Neural crest cell (in vitro differentiated cells): ENCODE measurements around the gene MRPS12. TPM values are rescaled to one million over a fixed set of nuclear protein-coding genes. Genes with fewer than 3 reads are reported as not detected.

ENCODE experiments used
- DNase-seq: peaks from one replicate; pipeline ENCODE4 v3.0.0; 2021; ENCODE audit warnings: low read depth, mixed read lengths, low spot score
- H3K27ac Mint-ChIP-seq: one replicate; pipeline ENCODE4 v1.8.0; 2021; ENCODE audit warnings: mild to moderate bottlenecking, mixed read lengths; ENCODE audit not compliant: unreplicated experiment
- H3K27me3 Mint-ChIP-seq: 2 replicates; pipeline ENCODE4 v1.8.0; 2021; ENCODE audit warnings: low read depth, mild to moderate bottlenecking, mixed read lengths
- H3K36me3 Mint-ChIP-seq: 2 replicates; pipeline ENCODE4 v1.8.0; 2021; ENCODE audit warnings: low read depth, mild to moderate bottlenecking, mixed read lengths
- H3K4me1 Mint-ChIP-seq: 2 replicates; pipeline ENCODE4 v1.8.0; 2021; ENCODE audit warnings: mixed read lengths
- H3K4me3 Mint-ChIP-seq: one replicate; pipeline ENCODE4 v1.8.0; 2021; ENCODE audit warnings: mild to moderate bottlenecking, mixed read lengths
- H3K9me3 Mint-ChIP-seq: 2 replicates; pipeline ENCODE4 v1.8.0; 2021; ENCODE audit warnings: mixed read lengths
- total RNA-seq: library from RNA; stranded (reverse); gene quantifications from 2 replicates; pipeline ENCODE4 v1.2.1, GENCODE V29; 2021
- TF ChIP-seq, protein P1 (sequence below): fragments of 200-600 bp; sonication (generic); conservative IDR thresholded peaks from 2 replicates; pipeline ENCODE4 v1.5.0; 2021; ENCODE audit warnings: antibody characterized with exemption, mild to moderate bottlenecking

Gene MRPS12
- total RNA-seq, 1 donor from 2014 or later: 34.4 TPM

DNA sequence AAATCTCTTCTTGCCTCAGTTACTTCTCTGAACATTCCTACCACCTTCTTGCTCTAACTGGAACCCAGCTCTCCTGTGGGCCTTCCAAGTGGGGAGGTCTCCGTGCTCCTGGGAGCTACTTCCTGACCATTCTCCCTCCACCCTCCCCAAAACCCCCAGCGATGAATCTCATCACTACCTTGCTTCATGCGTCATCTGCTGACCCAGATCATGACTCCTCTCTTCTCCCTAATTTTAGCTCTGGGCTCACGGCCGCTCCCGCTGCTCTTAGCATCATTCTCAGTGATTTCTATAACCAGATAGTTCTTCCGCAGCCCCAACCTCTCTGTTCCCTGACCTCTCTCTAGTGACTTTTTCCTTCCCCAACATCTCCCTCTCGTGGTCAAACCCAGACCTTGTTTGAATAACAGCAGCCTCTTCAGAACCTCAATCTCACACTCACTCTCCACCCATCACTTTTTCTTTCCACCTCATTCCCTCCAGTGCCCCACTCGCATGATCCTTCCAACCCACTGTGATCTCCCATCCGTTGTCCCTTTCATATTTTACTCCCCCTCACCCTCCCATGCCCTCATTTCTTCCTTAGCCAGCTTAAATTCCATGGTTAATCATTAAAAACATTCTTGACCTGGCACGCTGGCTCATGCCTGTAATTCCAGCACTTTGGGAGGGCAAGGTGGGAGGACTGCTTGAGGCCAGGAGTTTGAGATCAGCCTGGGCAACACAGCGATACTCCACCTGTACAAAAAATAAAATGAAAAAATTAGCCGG, 21.8 kb downstream of the MRPS12 start:
- peaks cover 3% of the 10 kb centered on the region for H3K27me3 Mint-ChIP-seq
- H3K4me3 Mint-ChIP-seq: peak overlapping the region; percentile 41
- H3K27ac Mint-ChIP-seq: no peak overlapping the region
- peak; percentile 38 for DNase-seq
- TF ChIP-seq, protein P1, sequence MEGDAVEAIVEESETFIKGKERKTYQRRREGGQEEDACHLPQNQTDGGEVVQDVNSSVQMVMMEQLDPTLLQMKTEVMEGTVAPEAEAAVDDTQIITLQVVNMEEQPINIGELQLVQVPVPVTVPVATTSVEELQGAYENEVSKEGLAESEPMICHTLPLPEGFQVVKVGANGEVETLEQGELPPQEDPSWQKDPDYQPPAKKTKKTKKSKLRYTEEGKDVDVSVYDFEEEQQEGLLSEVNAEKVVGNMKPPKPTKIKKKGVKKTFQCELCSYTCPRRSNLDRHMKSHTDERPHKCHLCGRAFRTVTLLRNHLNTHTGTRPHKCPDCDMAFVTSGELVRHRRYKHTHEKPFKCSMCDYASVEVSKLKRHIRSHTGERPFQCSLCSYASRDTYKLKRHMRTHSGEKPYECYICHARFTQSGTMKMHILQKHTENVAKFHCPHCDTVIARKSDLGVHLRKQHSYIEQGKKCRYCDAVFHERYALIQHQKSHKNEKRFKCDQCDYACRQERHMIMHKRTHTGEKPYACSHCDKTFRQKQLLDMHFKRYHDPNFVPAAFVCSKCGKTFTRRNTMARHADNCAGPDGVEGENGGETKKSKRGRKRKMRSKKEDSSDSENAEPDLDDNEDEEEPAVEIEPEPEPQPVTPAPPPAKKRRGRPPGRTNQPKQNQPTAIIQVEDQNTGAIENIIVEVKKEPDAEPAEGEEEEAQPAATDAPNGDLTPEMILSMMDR: peak; percentile 67
- H3K9me3 Mint-ChIP-seq: no peaks in the 10 kb centered on the region
- peaks cover 21% of the 10 kb centered on the region for H3K4me1 Mint-ChIP-seq
- H3K36me3 Mint-ChIP-seq: no peaks in the 10 kb centered on the region

GRCh38 chr19:38953677-38954076, 22.9 kb downstream of the MRPS12 start:
- peaks cover 19% of the 10 kb centered on the region for H3K4me1 Mint-ChIP-seq
- no peak for DNase-seq
- H3K27ac Mint-ChIP-seq: no peak overlapping the region
- H3K36me3 Mint-ChIP-seq: no peaks in the 10 kb centered on the region
- H3K9me3 Mint-ChIP-seq: no peaks in the 10 kb centered on the region
- TF ChIP-seq, protein P1: no peak
- H3K4me3 Mint-ChIP-seq: no peak overlapping the region
- H3K27me3 Mint-ChIP-seq: peaks cover 3% of the 10 kb centered on the region

DNA sequence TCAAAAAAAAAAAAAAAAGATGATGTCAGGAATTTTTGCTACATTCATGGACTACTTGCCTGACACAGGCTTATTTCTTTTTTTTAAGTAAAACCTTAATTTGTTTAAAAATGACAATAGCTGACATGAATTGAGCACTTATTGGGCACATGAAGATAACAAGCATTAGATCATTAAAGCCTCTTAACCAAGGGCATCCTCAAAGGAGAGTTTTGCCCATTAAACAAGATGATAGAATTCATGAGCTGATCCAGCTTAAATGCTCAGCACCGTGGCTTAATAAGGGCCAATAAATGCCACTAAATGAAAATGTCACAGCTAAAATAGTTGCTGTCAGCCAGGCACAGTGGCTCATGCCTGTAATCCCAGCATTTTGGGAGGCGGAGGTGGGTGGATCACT, 25.5 kb downstream of the MRPS12 start:
- TF ChIP-seq, protein P1: no peak
- Mint-ChIP-seq H3K27ac (no peak overlapping the region), H3K27me3 (no peaks in the 10 kb centered on the region), H3K36me3 (no peaks in the 10 kb centered on the region), H3K4me3 (no peak overlapping the region), H3K9me3 (no peaks in the 10 kb centered on the region), H3K4me1 (peaks cover 6% of the 10 kb centered on the region)
- DNase-seq: no peak

DNA sequence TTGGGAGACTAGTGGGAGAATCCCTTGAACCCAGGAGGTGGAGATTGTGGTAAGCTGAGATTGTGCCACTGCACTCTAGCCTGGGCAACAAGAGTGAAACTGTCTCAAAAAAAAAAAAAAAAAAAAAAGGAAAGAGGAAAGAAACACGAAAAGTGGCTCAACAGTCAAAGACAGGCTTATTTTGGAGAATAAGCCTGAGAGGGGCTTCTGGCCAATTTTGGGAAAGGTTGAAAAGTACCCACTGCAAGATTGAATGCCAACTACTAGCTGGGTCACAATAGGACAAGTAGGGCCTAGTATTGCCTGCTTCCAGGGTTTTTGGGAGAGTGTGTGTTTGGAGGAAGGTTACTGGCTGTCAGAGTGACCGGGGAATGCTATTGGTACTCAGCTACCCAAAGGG, 27.6 kb downstream of the MRPS12 start:
- Mint-ChIP-seq H3K27me3 (no peaks in the 10 kb centered on the region), H3K4me1 (peaks cover 11% of the 10 kb centered on the region), H3K4me3 (no peak overlapping the region), H3K9me3 (no peaks in the 10 kb centered on the region), H3K27ac (no peak overlapping the region), H3K36me3 (no peaks in the 10 kb centered on the region)
- DNase-seq: no peak
- TF ChIP-seq, protein P1: no peak

DNA sequence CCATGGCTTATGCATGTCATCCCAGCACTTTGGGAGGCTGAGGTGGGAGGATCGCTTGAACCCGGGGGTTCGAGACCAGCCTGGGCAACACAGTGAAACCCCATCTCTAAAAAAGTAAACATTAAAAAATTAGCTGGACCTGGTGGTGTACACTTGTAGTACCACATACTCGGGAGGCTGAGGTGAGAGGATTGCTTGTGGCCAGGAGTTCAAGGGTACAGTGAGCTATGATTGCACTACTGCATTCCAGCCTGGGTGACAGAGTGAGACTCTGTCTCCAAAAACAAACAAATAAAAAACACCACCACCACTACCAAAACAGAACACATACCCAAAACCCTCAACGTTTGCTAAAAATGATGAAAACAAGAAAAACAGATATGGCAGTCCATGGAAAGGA, 28.9 kb downstream of the MRPS12 start:
- no peak for DNase-seq
- H3K9me3 Mint-ChIP-seq: no peaks in the 10 kb centered on the region
- H3K36me3 Mint-ChIP-seq: no peaks in the 10 kb centered on the region
- TF ChIP-seq, protein P1: no peak
- no peak overlapping the region for H3K4me3 Mint-ChIP-seq
- H3K27ac Mint-ChIP-seq: no peak overlapping the region
- no peaks in the 10 kb centered on the region for H3K27me3 Mint-ChIP-seq
- peaks cover 11% of the 10 kb centered on the region for H3K4me1 Mint-ChIP-seq
